Left renal cortex interstitium (tissue), 4 donors: ENCODE measurements around the gene EML4. TPM values are rescaled to one million over a fixed set of nuclear protein-coding genes. Genes with fewer than 3 reads are reported as not detected.
"Not testable (repeated sequence)": the region's sequence is repeated elsewhere in the genome, so short reads cannot be mapped to it uniquely, and the experiment has no call there.

ENCODE experiments used
- DNase-seq, 4 donors: peaks; one replicate each; pipeline ENCODE4 v3.0.0-alpha.2; 2013; ENCODE audit warnings: low read depth in 4 of 4, low spot score in 2 of 4, missing footprints in 1 of 4
- polyA plus RNA-seq, 4 donors: library from polyadenylated mRNA; unstranded; fragments of 120-200 nt; gene quantifications; one replicate each; pipeline ENCODE4 v1.2.1, GENCODE V29; 2013; ENCODE audit not compliant: insufficient read length in 4 of 4

The EML4 gene
- polyA plus RNA-seq, 4 donors: 96.8 to 136 (median 111) TPM

DNA sequence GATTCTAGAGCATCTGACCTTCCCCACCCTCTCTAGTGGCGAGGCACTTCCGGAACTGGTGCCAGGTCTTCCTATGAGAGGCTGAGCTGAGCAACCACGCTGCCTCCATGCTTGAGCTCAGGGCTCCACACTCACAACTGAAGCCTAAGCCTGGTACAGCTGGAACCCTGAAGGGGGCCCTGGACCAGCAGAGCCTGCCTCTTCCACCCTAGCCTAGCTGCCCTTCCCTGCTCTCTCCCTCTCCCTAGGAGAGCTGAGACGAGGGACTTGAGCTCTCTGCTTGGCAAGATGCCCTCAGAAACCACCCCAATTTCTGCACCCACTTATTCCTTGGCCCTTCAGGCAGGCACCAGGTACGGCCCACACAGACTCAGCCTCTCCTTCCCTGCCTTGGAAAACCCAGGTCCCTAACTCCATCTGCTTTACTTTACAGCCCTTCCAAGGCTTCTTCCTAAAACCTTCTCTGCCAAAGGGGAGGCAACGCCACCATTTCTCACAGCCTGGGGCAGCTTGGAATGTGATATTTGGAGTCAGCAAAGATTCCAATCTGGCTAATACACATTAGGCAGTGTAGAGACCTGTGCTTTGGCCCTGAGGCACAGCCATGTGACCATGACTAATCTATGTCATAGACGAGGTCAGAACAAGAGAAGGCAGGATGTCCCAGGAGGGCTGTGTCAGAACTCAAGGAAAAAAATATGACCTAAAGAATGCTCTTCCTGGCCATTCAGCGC, 173.1 kb downstream of the EML4 start:
- no peak for DNase-seq

DNA sequence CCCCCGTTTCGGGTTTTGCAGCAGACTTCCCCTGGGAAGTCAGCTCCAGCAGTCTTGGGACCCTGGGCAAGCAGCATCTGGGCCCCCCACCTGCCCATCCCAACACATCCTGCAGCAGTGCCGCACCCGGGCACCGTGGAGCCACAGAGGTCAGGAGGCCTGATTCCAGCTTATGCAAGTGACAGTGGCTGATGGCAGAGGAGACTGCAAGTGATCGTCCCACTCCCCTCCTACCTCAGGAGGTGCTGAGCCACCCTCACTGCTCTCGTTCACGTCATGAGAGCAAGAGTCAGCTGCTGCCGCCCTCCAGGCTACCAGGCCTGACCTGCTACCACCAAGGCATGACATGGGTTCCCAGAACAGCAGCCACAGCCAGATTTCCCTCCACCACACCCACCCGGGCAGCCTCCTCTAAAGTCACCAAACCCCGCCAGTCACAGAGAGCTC, 173.7 kb downstream of the EML4 start:
- no peak for DNase-seq

DNA sequence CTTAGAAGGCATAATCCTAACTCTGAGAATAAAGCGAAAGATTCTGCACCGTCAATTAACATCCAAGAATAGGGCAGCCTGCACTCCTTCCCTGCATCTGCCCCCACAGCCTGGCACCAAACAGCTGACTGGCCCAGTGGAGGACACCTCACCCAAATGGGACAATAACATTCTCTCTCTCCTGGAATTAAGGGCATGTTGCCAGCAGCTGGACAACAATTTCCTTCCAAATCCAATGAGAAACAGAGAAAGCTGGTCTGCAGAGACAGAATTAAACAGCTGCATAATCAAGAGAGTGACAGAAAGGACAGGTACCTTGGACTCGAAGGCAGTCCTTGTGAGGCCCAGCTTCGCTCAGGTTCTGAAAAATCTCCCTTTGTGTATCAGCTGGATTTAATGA, 176.8 kb downstream of the EML4 start:
- DNase-seq: no peak

DNA sequence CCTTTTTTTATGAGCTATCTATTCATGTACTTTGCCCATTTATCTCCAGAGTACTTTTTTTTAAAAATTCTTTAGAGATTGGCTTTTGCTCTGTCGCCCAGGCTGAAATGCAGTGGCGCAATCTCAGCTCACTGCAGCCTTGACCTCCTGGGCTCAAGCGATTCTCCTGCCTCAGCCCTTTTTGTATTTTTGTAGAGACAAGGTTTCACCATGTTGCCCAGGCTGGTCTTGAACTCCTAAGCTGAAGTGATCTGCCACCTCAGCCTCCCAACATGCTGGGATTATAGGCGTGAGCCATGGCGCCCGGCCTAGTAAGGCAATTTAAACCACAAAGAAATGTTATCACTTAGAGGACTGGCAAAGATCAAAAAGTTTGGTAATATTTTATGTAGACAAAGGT, 177.7 kb downstream of the EML4 start:
- DNase-seq: not testable (repeated sequence)

DNA sequence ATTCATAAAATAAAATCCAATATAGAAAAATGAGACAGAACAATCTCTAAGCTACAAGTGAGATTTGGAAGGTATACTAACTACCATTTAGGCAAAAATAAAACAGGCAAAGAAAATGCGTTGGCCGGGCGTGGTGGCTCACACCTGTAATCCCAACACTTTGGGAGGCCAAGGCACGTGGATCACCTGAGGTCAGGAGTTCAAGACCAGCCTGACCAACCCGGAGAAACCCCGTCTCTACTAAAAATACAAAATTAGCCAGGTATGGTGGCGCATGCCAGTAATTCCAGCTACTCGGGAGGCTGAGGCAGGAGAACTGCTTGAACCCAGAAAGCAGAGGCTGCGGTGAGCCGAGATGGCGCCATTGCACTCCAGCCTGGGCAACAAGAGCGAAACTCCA, 178.4 kb downstream of the EML4 start:
- DNase-seq: not testable (repeated sequence)

DNA sequence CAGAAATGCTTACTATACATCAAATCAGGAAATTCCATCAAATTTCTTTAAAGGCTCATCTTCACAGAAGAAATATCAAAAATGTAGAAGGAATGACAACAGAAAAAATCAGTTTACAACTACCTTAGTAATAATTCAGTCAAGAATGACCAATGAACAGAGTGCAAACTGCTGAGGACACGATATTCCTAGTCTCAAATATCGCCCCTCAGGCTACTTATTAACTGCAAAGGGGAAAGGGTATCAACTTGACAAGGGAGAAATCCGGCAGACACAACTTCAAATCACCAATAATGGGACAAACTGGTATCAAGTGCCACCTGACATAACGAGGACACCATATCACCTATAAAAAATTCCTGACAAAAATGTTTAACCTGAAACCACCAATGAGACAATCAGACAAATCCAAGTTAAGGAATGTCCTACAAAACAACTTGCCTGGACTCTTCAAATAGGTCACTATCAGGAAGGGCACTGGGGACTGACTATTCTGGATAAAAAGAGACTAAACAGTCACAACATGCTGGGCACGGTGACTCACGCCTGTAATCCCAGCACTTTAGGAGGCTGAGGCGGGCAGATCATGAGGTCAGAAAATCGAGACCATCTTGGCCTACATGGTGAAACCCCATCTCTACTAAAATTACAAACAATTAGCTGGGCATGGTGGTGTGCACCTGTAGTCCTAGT, 179.1 kb downstream of the EML4 start:
- no peak for DNase-seq

DNA sequence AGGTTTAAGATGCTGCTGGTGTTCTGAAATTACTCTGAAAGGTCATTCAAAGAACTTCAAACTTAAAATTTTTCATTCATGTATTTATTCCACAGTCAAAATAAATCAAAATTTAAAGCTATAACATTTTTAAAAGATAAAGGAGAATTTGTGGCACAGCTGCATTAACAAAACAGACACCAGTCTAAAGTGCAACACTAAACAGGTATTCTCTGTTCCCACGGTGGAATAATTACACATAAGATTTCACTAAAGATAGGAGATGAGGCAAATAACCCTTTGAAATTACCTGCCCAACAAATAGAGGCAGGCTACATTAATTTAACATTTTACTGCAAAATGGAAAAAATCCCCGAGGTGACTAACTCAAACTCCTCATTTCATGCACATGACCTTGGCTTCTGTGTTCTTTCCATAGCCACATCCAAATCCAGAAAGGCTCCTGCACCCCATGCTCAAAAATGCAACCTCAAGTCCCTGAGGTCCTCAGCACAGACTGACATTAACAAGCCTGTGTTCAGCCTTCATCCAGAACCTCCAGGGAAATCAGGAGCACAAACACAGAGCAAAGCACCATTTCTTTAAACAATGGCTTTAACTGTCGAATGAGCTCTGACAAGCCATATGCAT, 181.4 kb downstream of the EML4 start:
- DNase-seq: no peak

DNA sequence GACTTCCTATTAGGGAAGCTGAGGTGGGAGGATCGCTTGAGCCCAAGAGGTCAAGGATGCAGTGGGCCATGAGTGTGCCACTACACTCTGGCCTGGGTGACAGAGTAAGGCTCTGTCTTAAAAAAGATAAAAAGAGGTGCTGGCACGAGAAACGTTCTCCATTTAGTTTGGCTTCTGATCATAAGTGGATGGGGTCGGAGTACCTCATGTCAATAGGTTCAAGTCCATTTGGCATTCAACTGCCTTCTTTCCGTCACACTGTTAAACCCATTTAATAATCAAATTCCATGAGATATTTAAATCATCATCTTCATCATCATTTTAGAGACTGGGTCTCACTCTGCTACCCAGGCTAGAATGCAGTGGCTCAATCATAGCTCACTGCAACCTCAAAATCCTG, 182.7 kb downstream of the EML4 start:
- DNase-seq: no peak

DNA sequence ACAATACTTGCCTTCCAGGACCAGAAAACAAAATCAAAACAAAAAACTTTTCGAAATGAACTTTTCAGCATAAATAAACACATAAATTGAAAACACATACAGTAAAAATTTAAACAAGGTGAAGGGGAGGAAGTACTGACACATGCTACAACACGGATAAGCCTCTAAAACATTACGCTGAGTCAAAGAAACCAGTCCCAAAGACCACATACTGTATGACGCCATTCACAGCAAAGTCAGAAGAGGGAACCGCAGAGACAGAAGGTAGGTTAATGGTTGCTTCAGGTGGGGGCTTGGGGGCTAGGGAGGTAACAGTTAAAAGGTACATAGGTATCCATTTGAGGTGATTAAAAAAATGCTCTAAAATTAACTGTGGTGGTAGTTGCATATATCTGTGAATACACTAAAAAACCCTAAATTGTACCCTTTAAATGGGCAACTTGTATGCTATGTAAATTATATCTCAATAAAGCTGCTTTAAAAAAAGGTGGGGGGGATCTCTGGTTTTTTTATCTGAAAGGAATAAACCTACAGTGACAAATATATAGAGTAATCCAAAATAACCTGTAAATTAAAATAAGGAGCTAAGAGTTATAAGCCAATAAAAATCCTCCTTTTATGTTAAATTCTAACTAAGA, 184.8 kb downstream of the EML4 start:
- DNase-seq: no peak

DNA sequence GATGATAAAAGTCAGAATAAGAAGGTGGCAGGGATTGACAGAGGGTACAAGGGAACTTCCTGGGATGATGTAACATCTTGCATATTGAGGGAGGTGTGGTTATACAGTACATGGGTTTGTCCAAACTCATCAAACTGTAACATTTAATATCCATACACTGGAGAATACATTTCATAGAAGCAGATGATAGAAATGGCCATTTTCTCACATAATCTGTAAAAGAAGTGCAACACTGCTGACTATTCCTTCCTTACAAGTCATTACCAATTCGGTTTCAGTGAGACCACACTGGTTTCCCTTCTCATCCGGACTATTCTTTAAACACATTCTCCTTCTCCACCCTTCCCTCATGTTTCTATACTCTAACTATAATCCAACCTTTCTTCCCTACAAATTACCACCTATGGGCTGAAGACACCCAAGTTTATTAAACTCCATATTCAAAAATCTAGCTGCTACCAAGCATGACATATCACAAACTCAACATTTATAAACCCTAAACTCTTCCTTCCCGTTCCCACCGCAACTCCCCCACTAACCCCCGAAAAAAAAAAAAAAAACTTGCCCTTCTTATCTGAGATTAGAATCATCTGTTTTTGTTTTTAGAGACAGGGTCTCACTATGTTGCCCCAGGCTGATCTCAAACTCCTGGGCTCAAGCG, 190.3 kb downstream of the EML4 start:
- no peak for DNase-seq

DNA sequence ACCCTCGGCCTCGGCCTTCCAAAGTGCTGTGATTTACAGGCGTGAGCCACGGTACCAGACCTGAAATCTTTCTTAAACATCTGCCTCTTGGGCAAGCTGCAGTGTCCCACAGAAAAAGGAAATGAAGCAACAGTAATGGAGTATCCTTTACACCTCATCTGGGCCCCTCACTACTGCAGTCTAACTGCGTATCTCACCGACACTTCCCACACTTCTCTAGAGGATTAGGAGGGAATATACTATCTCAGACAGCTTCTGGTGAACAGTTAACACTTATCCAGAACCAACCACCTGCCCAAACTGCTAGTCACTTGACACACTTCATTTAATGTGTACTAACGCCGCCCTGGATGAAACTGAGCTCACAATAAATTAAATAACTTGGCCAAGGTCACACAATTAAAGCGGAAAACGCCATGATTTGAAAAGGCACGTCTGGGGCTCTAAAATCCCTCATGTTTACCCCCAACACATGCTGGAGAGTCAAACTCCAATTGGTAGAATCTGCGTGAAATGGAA, 190.9 kb downstream of the EML4 start:
- DNase-seq: no peak

DNA sequence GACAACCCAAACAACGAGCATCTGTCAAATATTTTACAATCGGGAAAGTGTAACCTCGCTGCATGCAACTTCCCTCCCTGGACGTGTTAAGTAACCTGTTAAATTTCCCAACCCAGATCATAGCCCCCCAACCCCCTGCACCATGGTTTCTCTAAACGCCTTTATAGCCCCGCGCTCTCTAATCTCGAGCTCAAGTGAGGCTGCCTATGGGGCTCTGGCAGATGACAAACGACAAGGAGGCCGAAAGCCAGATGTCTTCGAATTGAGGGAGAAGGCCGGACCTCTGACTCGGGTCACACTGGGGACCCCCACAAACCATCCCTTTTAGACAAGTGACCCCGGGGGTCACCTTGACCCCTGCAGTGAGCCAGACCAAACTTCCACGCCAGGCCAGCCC, 191.3 kb downstream of the EML4 start:
- no peak for DNase-seq

DNA sequence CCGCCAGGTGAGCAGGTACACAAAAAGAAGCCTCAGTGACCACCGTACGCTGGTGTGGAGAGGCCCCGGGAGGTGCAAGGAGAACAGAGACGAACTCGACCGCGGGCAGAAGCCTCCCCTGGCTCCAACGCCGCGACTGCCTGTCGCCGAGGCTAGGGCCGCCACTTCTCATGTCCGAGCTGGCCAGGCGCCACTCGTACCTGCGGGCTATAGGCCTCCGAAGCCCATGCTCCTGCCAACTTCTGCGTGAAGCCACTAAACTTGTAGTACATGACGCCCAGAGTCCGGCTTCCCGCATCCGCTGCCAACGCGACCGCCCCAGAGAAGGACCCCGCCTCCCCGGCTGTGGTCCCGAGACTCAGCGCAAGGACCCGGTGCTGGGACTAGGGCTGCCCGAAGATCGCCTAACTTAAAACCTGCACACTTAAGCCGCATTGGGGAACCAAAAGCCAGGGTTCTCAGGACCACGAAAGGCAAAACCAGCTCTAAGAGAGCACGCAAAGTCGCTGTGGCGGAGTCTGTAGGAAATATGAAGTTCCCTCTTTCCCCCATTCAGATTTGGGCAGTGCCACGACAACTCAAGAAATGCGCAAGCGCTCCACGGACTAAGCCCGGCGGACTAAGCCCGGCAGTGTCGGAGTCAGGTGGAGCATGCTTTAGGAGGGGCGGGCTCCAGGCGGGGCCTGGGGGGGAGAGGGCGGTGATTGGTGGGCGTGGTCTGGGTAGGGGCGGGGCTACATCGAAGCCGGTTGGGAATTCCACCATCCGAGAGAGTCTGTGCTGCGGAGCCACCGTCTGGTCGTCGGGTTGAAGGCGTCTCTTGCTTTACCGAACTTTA, 192.0 kb downstream of the EML4 start, which contains the start of gene COX7A2L:
COX7A2L (minus strand) TSS at position 328 of the 838 bp plus-strand sequence; CDS start at position 272, 56 bp downstream.
- peak; percentile 94 to 99 (median 98) for DNase-seq

DNA sequence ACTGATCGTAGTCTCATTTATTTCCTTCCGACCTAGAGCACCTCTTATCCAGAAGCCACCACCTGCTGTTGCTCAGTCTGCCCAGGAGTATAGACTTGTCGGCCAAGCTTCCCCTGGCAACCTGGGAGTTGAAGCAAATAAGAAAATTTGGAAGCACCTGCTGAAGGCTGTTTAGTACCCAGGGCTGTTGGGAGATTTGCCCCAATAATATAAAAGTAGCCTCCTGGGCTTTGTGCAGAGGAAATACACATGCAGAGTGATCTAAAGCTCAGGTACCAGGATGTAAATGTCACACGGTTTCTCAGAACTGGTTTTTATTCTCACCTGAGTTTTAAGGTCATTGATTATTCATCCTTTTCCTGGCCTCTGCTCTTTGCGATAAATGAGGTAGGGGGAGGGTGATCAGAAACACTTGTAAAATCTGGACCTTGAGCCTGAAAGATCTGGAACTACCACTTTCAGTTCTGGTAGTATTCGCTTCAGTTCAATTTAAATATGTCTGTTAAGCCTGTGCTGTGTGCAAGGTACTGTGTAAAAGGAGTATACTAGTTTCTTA, 192.7 kb downstream of the EML4 start:
- DNase-seq: no peak

DNA sequence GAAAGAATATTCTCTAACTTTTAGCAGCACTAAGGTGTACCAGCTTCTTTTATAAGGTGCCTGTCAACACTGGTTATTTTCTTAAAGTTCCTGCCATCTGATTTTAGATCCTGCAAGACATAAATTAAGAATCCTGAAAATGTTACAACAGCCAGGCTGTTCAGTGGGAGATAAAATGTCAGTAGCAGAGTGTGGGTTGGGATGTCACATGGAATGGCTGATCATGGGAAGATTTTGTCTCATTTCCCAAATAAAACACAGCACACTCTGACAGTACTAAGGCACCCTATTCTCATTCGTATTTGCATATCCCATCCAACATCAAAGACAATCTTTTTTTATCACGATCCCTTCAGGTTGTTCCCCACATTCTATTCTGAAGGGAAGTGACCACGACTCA, 194.3 kb downstream of the EML4 start:
- no peak for DNase-seq

DNA sequence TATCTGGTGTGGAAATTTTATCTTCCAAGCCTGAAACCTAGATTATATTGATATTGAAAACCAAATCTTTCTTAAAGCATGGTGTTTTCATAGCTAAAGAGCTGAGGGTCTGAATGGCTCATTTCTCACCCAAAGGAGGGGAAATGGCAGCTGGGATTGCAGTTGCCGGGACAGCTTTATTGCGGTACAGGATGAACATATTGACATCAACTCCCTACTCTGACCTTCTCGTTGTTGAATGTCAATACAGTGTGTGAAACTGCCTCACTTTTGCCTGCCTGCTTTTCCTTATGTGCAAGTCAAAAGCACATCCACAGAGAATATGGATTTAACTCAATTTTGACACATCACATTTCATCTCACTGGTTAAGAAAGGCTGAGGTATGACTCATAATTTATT, 195.5 kb downstream of the EML4 start:
- DNase-seq: no peak

DNA sequence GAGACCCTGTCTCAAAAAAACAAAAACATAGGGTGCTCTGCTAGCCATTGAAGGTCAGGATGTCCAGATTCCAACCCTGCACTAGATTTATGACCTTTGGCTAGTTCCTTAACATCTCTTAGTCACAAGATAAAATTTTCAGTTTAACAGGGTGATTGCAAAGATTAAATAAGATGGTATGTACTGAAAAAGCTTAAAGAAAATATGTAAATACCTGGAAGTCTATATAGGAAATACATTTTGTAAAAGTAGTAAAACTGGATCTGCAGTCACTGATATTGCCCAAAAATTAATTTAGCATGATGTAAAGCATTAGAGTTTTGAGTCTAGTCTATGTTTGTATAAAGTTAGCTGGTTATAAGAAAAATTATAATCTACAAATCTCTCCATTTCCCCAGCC, 197.3 kb downstream of the EML4 start:
- DNase-seq: no peak

DNA sequence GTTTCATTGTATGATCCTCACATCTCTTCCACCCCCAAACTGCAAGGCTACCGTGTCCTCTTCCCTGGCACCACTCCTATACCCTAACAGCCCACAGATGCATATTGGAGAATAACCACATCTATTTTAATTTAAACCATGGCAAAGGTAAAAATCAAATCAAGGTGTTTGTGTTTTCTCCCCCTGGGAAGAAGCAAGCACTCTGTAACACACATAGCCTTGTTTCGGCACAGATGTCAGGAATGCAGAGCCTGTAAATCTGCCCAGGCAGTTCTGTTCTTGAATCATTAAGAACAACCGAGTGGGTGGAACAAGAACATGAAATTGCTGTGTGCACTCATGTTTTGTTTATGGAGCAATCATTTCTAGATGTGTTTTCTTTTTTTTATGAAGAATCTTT, 198.7 kb downstream of the EML4 start:
- DNase-seq: peak in 2 of 4 donors; percentile 63 to 71

DNA sequence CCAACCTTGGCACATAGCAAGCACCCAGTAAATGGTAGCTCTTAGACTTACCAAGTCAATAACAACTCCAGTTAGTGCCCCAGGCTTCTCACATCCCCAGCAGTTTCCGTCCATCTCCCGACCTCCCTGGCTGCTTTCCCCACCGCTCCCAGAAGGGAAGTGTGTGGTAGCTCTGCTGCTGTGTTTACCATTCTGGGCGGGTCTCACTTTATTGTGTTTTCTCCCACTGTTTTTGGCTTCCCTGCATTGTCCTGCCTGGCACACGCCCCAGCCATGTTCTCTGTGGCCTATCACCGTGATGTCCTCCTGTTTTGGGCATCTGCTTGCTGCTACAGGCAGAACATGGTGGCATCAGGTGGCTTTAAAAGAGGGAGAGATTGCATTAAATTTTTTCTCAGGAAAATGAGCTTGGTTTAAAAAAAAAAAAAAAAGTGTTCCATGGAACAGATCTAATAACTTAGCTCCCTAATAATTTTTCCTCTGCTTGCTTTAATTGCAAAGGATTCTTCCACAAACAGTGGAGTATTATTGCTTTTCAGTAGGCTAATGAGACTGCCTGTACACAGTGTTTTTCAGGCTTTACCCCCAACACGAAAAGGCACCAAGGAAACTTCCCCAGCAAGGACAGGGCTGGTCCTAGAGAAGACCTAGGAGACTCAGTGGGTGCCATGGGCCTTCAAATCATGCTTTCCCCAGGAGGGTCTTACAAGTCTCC, 199.8 kb downstream of the EML4 start:
- no peak for DNase-seq
